ENCODE results near the gene PHLDB2. TPM values are rescaled to one million over a fixed set of nuclear protein-coding genes. Genes with fewer than 3 reads are reported as not detected.

PHLDB2 gene
- total RNA-seq, 1 experiment from 2014 or later = 30.7 TPM

GRCh38 chr3:111952866-111953450 is 93.9 kb downstream of the PHLDB2 start:
- intact Hi-C loops (cut with micrococcal nuclease; ENCODE audit: unreplicated experiment) = no loop called here
- CTCF ChIA-PET = interaction anchor here (0.6 to 1.4 kb wide), 2 partner anchors 10 to 362 kb away, joined by 5 to 6 read pairs; no protein-coding TSS in a partner anchor
- peaks cover 19% of the 10 kb centered on the region for H3K4me1 Mint-ChIP-seq (ENCODE audit: low read depth, unreplicated experiment)

GRCh38 chr3:111954228-111954990 is 95.3 kb downstream of the PHLDB2 start:
- CTCF ChIA-PET = interaction anchor here (1.4 kb wide), 1 partner anchor 8 kb away, joined by 5 read pairs; no protein-coding TSS in a partner anchor
- Mint-ChIP-seq H3K36me3 (ENCODE audit: insufficient read depth, unreplicated experiment) (no peaks in the 10 kb centered on the region), H3K4me3 (ENCODE audit: low read depth, unreplicated experiment) (no peak overlapping the region), H3K4me1 (ENCODE audit: low read depth, unreplicated experiment) (peaks cover 24% of the 10 kb centered on the region), H3K27ac (ENCODE audit: unreplicated experiment) (no peak overlapping the region), H3K9me3 (ENCODE audit: low read depth, unreplicated experiment) (peaks cover under 1% of the 10 kb centered on the region), H3K27me3 (ENCODE audit: unreplicated experiment) (no peaks in the 10 kb centered on the region)
- TF ChIP-seq, protein P1, sequence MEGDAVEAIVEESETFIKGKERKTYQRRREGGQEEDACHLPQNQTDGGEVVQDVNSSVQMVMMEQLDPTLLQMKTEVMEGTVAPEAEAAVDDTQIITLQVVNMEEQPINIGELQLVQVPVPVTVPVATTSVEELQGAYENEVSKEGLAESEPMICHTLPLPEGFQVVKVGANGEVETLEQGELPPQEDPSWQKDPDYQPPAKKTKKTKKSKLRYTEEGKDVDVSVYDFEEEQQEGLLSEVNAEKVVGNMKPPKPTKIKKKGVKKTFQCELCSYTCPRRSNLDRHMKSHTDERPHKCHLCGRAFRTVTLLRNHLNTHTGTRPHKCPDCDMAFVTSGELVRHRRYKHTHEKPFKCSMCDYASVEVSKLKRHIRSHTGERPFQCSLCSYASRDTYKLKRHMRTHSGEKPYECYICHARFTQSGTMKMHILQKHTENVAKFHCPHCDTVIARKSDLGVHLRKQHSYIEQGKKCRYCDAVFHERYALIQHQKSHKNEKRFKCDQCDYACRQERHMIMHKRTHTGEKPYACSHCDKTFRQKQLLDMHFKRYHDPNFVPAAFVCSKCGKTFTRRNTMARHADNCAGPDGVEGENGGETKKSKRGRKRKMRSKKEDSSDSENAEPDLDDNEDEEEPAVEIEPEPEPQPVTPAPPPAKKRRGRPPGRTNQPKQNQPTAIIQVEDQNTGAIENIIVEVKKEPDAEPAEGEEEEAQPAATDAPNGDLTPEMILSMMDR (IDR thresholded peaks at IDR 0.05; ENCODE audit: unreplicated experiment) = no peak
- no peak for DNase-seq
- no TSS peak for BruUV-seq (replicated peaks)
- intact Hi-C loops (cut with micrococcal nuclease; ENCODE audit: unreplicated experiment) = no loop called here

More at GRCh38 chr3:111952866-111953450, 93.9 kb downstream of the PHLDB2 start:
- H3K4me3 Mint-ChIP-seq (ENCODE audit: low read depth, unreplicated experiment) = no peak overlapping the region
- H3K9me3 Mint-ChIP-seq (ENCODE audit: low read depth, unreplicated experiment) = no peaks in the 10 kb centered on the region
- H3K27me3 Mint-ChIP-seq (ENCODE audit: unreplicated experiment) = no peaks in the 10 kb centered on the region
- BruUV-seq (replicated peaks) = no TSS peak
- H3K36me3 Mint-ChIP-seq (ENCODE audit: insufficient read depth, unreplicated experiment) = no peaks in the 10 kb centered on the region
- no peak for DNase-seq
- TF ChIP-seq, protein P1 (IDR thresholded peaks at IDR 0.05; ENCODE audit: unreplicated experiment) = no peak
- no peak overlapping the region for H3K27ac Mint-ChIP-seq (ENCODE audit: unreplicated experiment)

- Mint-ChIP-seq H3K4me3 (ENCODE audit: low read depth, unreplicated experiment) (no peak overlapping the region), H3K27ac (ENCODE audit: unreplicated experiment) (no peak overlapping the region), H3K9me3 (ENCODE audit: low read depth, unreplicated experiment) (peaks cover 3% of the 10 kb centered on the region), H3K27me3 (ENCODE audit: unreplicated experiment) (no peaks in the 10 kb centered on the region), H3K36me3 (ENCODE audit: insufficient read depth, unreplicated experiment) (no peaks in the 10 kb centered on the region), H3K4me1 (ENCODE audit: low read depth, unreplicated experiment) (peaks cover 24% of the 10 kb centered on the region)
- CTCF ChIA-PET = interaction anchor here (2.9 kb wide), 1 partner anchor 239 kb away, joined by 12 read pairs; no protein-coding TSS in a partner anchor
- no peak for DNase-seq
- BruUV-seq (replicated peaks) = no TSS peak
- intact Hi-C loops (cut with micrococcal nuclease; ENCODE audit: unreplicated experiment) = no loop called here
- TF ChIP-seq, protein P1 (IDR thresholded peaks at IDR 0.05; ENCODE audit: unreplicated experiment) = no peak
Measured at GRCh38 chr3:111955876-111956275, 96.8 kb downstream of the PHLDB2 start.

DNA sequence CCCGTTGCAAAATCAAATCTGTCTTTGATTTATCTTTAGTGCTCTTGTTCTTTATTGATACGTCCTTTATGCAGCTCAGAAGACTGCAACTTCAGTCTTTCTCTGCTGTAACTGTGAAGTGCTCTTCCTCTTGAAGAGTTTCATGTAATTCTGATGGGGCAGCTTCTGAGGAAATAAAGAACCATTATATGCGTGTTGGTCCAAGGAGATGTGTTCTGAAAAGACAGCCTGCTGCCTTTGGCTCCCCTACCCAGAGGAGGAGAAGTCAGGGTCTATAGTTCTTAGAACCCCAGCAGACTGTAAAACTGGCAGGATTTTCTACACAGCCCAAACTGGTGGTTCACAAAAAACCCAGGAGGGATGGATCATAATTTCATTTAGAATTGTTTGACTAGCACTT is 97.4 kb downstream of the PHLDB2 start:
- no peak for DNase-seq
- BruUV-seq (replicated peaks) = no TSS peak
- Mint-ChIP-seq H3K36me3 (ENCODE audit: insufficient read depth, unreplicated experiment) (no peaks in the 10 kb centered on the region), H3K27me3 (ENCODE audit: unreplicated experiment) (no peaks in the 10 kb centered on the region), H3K27ac (ENCODE audit: unreplicated experiment) (peak overlapping the region; percentile 7), H3K4me3 (ENCODE audit: low read depth, unreplicated experiment) (no peak overlapping the region), H3K9me3 (ENCODE audit: low read depth, unreplicated experiment) (peaks cover 3% of the 10 kb centered on the region), H3K4me1 (ENCODE audit: low read depth, unreplicated experiment) (peaks cover 24% of the 10 kb centered on the region)
- TF ChIP-seq, protein P1 (IDR thresholded peaks at IDR 0.05; ENCODE audit: unreplicated experiment) = no peak
- intact Hi-C loops (cut with micrococcal nuclease; ENCODE audit: unreplicated experiment) = no loop called here
- CTCF ChIA-PET = interaction anchor here (0.6 to 2.9 kb wide), 2 partner anchors 61 to 240 kb away, joined by 4 to 12 read pairs; no protein-coding TSS in a partner anchor

Data from Calu3 (cell line).